ENCODE data around the gene DCUN1D4.

DCUN1D4 gene

DNA sequence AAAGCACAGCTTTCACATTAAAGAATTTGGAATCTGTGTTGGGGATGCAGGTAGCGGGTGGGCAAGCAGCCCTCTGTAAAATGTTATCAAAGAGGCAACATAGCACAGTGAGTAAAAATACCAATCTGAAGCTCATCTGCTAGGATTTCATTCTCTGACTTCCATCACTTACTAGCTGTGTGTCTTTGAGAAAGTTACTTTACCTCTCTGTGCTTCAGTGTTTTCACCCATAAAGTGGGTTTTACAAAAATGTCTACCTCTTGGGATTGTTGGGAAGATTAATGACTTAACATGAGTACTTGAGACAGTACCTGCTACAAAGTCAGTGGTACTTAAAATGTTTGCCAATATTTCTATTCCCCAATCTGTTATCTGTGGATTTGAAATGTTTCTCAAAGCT, 7.9 kb upstream of the DCUN1D4 start:
- no peak overlapping the region for H3K4me3 ChIP-seq (ENCODE audit: low read depth, low read length)
- TF ChIP-seq, protein P1, sequence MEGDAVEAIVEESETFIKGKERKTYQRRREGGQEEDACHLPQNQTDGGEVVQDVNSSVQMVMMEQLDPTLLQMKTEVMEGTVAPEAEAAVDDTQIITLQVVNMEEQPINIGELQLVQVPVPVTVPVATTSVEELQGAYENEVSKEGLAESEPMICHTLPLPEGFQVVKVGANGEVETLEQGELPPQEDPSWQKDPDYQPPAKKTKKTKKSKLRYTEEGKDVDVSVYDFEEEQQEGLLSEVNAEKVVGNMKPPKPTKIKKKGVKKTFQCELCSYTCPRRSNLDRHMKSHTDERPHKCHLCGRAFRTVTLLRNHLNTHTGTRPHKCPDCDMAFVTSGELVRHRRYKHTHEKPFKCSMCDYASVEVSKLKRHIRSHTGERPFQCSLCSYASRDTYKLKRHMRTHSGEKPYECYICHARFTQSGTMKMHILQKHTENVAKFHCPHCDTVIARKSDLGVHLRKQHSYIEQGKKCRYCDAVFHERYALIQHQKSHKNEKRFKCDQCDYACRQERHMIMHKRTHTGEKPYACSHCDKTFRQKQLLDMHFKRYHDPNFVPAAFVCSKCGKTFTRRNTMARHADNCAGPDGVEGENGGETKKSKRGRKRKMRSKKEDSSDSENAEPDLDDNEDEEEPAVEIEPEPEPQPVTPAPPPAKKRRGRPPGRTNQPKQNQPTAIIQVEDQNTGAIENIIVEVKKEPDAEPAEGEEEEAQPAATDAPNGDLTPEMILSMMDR (IDR thresholded peaks at IDR 0.05; ENCODE audit: insufficient read depth, low read depth, low read length, missing control alignments): no peak
- no peak for DNase-seq (ENCODE audit: low read depth)

- TF ChIP-seq, protein P1 (IDR thresholded peaks at IDR 0.05; ENCODE audit: insufficient read depth, low read depth, low read length, missing control alignments): no peak
- no peak for DNase-seq (ENCODE audit: low read depth)
- H3K4me3 ChIP-seq (ENCODE audit: low read depth, low read length): no peak overlapping the region
Observed at GRCh38 chr4:51835855-51836254, 7.1 kb upstream of the DCUN1D4 start.

GRCh38 chr4:51836549-51836948, 6.4 kb upstream of the DCUN1D4 start:
- TF ChIP-seq, protein P1 (IDR thresholded peaks at IDR 0.05; ENCODE audit: insufficient read depth, low read depth, low read length, missing control alignments): no peak
- DNase-seq (ENCODE audit: low read depth): no peak
- no peak overlapping the region for H3K4me3 ChIP-seq (ENCODE audit: low read depth, low read length)

GRCh38 chr4:51840781-51841180, 2.2 kb upstream of the DCUN1D4 start:
- no peak overlapping the region for H3K4me3 ChIP-seq (ENCODE audit: low read depth, low read length)
- no peak for DNase-seq (ENCODE audit: low read depth)
- TF ChIP-seq, protein P1 (IDR thresholded peaks at IDR 0.05; ENCODE audit: insufficient read depth, low read depth, low read length, missing control alignments): no peak

- peak overlapping the region; percentile 89 for H3K4me3 ChIP-seq (ENCODE audit: low read depth, low read length)
- no peak for DNase-seq (ENCODE audit: low read depth)
- TF ChIP-seq, protein P1 (IDR thresholded peaks at IDR 0.05; ENCODE audit: insufficient read depth, low read depth, low read length, missing control alignments): no peak
Observed at GRCh38 chr4:51842167-51842553, 793 bp upstream of the DCUN1D4 start.

GRCh38 chr4:51843309-51844152, 578 bp downstream of the DCUN1D4 start:
- peak overlapping the region; percentile 89 for H3K4me3 ChIP-seq (ENCODE audit: low read depth, low read length)
- TF ChIP-seq, protein P1 (IDR thresholded peaks at IDR 0.05; ENCODE audit: insufficient read depth, low read depth, low read length, missing control alignments): no peak
- DNase-seq (ENCODE audit: low read depth): peak; percentile 35
